VCaP (cell line): ENCODE results near the gene EBF4.

Source experiments
- H3K27ac ChIP-seq: fragments of 450-650 bp; 2 replicates; pipeline ENCODE4 v1.5.1; 2017
- TF ChIP-seq, protein P1 (sequence below): fragments of 450-650 bp; conservative IDR thresholded peaks from 2 replicates; pipeline ENCODE4 v1.5.1; 2017; ENCODE audit warnings: mild to moderate bottlenecking, moderate library complexity

Gene EBF4

GRCh38 chr20:2796011-2796660, 103.6 kb downstream of the EBF4 start:
- no peak overlapping the region for H3K27ac ChIP-seq
- TF ChIP-seq, protein P1, sequence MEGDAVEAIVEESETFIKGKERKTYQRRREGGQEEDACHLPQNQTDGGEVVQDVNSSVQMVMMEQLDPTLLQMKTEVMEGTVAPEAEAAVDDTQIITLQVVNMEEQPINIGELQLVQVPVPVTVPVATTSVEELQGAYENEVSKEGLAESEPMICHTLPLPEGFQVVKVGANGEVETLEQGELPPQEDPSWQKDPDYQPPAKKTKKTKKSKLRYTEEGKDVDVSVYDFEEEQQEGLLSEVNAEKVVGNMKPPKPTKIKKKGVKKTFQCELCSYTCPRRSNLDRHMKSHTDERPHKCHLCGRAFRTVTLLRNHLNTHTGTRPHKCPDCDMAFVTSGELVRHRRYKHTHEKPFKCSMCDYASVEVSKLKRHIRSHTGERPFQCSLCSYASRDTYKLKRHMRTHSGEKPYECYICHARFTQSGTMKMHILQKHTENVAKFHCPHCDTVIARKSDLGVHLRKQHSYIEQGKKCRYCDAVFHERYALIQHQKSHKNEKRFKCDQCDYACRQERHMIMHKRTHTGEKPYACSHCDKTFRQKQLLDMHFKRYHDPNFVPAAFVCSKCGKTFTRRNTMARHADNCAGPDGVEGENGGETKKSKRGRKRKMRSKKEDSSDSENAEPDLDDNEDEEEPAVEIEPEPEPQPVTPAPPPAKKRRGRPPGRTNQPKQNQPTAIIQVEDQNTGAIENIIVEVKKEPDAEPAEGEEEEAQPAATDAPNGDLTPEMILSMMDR, result no peak

- no peak overlapping the region for H3K27ac ChIP-seq
- TF ChIP-seq, protein P1, result no peak
Observed at GRCh38 chr20:2797136-2797983, 104.8 kb downstream of the EBF4 start.

DNA sequence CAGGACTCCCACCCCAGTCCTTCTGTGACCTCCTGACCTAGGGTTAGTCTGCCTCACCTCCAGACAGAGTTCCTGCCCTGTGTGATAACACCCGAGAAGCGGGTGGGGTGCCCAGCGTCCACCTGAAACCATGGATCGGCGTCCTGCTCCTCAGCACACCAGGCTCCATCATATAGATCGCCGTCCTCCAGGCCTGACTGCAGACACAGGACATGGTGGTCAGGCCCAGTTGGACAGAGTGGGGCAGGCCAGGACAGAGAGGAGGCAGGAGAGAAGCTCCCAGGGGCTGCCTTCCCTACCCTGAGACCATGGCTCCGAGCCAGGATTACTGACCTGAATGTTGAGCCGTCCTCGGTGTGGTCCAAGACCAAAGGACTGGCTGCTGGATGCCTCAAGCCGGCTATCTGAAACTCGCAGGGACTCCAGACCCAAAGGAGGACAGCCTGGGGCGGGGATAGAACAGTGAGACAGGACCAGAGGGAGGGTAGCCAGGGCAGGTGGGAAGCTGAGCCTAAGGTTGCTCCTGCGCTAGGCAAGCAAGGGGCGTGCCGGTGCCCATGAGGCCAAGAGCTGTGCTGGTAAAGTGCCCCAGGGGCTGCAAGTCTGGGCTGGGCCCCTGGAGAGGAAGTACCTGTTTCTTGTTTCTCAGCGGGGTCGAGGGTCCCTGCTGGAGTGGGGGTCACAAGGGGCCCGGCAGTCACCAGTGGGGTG, 105.7 kb downstream of the EBF4 start:
- TF ChIP-seq, protein P1, result no peak
- H3K27ac ChIP-seq, result no peak overlapping the region

GRCh38 chr20:2798814-2799213, 106.2 kb downstream of the EBF4 start:
- TF ChIP-seq, protein P1, result no peak
- no peak overlapping the region for H3K27ac ChIP-seq

GRCh38 chr20:2799271-2799670, 106.7 kb downstream of the EBF4 start:
- TF ChIP-seq, protein P1, result no peak
- H3K27ac ChIP-seq, result no peak overlapping the region

- TF ChIP-seq, protein P1, result no peak
- H3K27ac ChIP-seq, result no peak overlapping the region
Observed at GRCh38 chr20:2799688-2800520, 107.3 kb downstream of the EBF4 start.
